Tongue (tissue), 2 donors: ENCODE results near the gene PDE6A. TPM values are rescaled to one million over a fixed set of nuclear protein-coding genes. Genes with fewer than 3 reads are reported as not detected.

Experiments used
- DNase-seq: peaks from one replicate; pipeline ENCODE4 v3.0.0-alpha.2; 2015
- total RNA-seq: library from RNA; depleted of rRNA; stranded (reverse); fragments of >200 nt; gene quantifications from one replicate; pipeline ENCODE4 v1.2.3, GENCODE V29; 2014

Gene PDE6A
- total RNA-seq, 1 donor from 2014 or later: 0.31 TPM

GRCh38 chr5:149924486-149924885, 20.1 kb downstream of the PDE6A start:
- DNase-seq: no peak

- no peak for DNase-seq
These were observed 21.6 kb downstream of the PDE6A start for GRCh38 chr5:149922950-149923349.

GRCh38 chr5:149921597-149921996, 23.0 kb downstream of the PDE6A start:
- DNase-seq: no peak

GRCh38 chr5:149917073-149917676, 27.4 kb downstream of the PDE6A start:
- DNase-seq: no peak

- no peak for DNase-seq
These were observed 28.1 kb downstream of the PDE6A start for GRCh38 chr5:149916334-149917072.

GRCh38 chr5:149915392-149916260, 29.0 kb downstream of the PDE6A start:
- DNase-seq: no peak

GRCh38 chr5:149913436-149914419, 30.9 kb downstream of the PDE6A start:
- DNase-seq: no peak

GRCh38 chr5:149912226-149912871, 32.2 kb downstream of the PDE6A start:
- DNase-seq: no peak

- no peak for DNase-seq
These were observed 33.6 kb downstream of the PDE6A start for GRCh38 chr5:149911031-149911430.

GRCh38 chr5:149907828-149908227, 36.8 kb downstream of the PDE6A start:
- DNase-seq: no peak

- no peak for DNase-seq
These were observed 39.6 kb downstream of the PDE6A start for GRCh38 chr5:149904977-149905376.

- no peak for DNase-seq
These were observed 40.2 kb downstream of the PDE6A start for GRCh38 chr5:149904293-149904886.

GRCh38 chr5:149903404-149903803, 41.2 kb downstream of the PDE6A start:
- DNase-seq: no peak

GRCh38 chr5:149902177-149902576, 42.4 kb downstream of the PDE6A start:
- no peak for DNase-seq

GRCh38 chr5:149901511-149901910, 43.1 kb downstream of the PDE6A start:
- no peak for DNase-seq

- DNase-seq: no peak
These were observed 44.2 kb downstream of the PDE6A start for GRCh38 chr5:149900390-149900789.

- no peak for DNase-seq
These were observed 45.8 kb downstream of the PDE6A start for GRCh38 chr5:149898811-149899210.

GRCh38 chr5:149895416-149896345, 48.9 kb downstream of the PDE6A start:
- DNase-seq: no peak

GRCh38 chr5:149894237-149894636, 50.4 kb downstream of the PDE6A start:
- DNase-seq: no peak
